Transverse colon (tissue), 4 donors: ENCODE data around the gene SMG5. TPM values are rescaled to one million over a fixed set of nuclear protein-coding genes. Genes with fewer than 3 reads are reported as not detected.
A peak's percentile ranks its signal among the peaks of the same experiment; 100 is the strongest.

Source experiments
- DNase-seq: peaks from one replicate; pipeline ENCODE4 v3.0.0-alpha.2; 2019
- H3K27ac ChIP-seq, 4 donors: fragments of 200-600 bp; sonication (generic); 2 replicates each; pipeline ENCODE4 v1.5.1; 2016 to 2018; ENCODE audit warnings: inconsistent platforms in 4 of 4
- H3K27me3 ChIP-seq: fragments of 200-600 bp; sonication (generic); 2 replicates; pipeline ENCODE4 v1.5.1; 2017; ENCODE audit warnings: inconsistent platforms
- H3K36me3 ChIP-seq, 4 donors: fragments of 200-600 bp; sonication (generic); 2 replicates each; pipeline ENCODE4 v1.5.1; 2017 to 2019; ENCODE audit warnings: inconsistent platforms in 4 of 4
- H3K4me1 ChIP-seq, 4 donors: fragments of 200-600 bp; sonication (generic); 2 replicates each; pipeline ENCODE4 v1.5.1; 2017 to 2020; ENCODE audit warnings: inconsistent platforms in 4 of 4
- H3K4me3 ChIP-seq, 4 donors: fragments of 200-600 bp; sonication (generic); 1 replicate in 1 of 4; 2 replicates in 3 of 4; pipeline versions ENCODE4 v1.5.1 to v1.6.1; 2017 to 2019; ENCODE audit warnings: inconsistent platforms in 4 of 4
- H3K9me3 ChIP-seq, 2 donors: fragments of 200-600 bp; sonication (generic); 2 replicates each; pipeline ENCODE4 v1.5.1; 2017 to 2019; ENCODE audit warnings: inconsistent platforms in 2 of 2
- EP300 ChIP-seq: sonication (generic); formaldehyde crosslinking; IDR thresholded peaks from one replicate; pipeline ENCODE4 v1.6.1; 2017; ENCODE audit warnings: antibody characterized with exemption, low read depth
- POLR2A ChIP-seq: fragments of 450-650 bp; IDR thresholded peaks from one replicate; pipeline ENCODE4 v1.6.1; 2016; ENCODE audit warnings: antibody characterized with exemption, mild to moderate bottlenecking, moderate library complexity
- POLR2AphosphoS5 ChIP-seq, 3 donors: sonication (generic); formaldehyde crosslinking; IDR thresholded peaks; one replicate each; pipeline ENCODE4 v1.6.1; 2016; ENCODE audit warnings: antibody characterized with exemption in 3 of 3
- WGBS, 2 donors: methylation state at CpG; one replicate each; pipeline ENCODE4 v1.1.5; 2018; ENCODE audit warnings: low coverage in 1 of 2; 5-methylcytosine and 5-hydroxymethylcytosine counted together
- in situ Hi-C, 4 donors: fragments of 200-750 bp; cut with MboI; loops; one replicate each; pipeline versions ENCODE4 v1.15.0 to v1.15.1; 2017; ENCODE audit warnings: low sequenced_read_pairs in 3 of 4, low pct_ligation_motif_present in 1 of 4, low pct_unique_long_range_greater_than_20kb in 1 of 4
- intact Hi-C: fragments of 100-400 bp; cut with DNase I; formaldehyde crosslinking; loops from one replicate; pipeline ENCODE4 v1.15.1; 2023; ENCODE audit warnings: low total_unique reads
- total RNA-seq, 4 donors: library from RNA; depleted of rRNA; stranded (reverse); fragments of >200 nt; gene quantifications; one replicate each; pipeline ENCODE4 v1.1.0, GENCODE V29; 2016
- TF ChIP-seq, protein P1 (sequence below), 5 experiments: fragments of 200-600 bp in 3 of 5; fragments of 450-650 bp in 2 of 5; sonication (generic) in 3 of 5; IDR thresholded peaks; 1 replicate in 2 of 5; 2 replicates in 3 of 5; pipeline ENCODE4 v1.5.1; 2016 to 2017; ENCODE audit warnings: antibody characterized with exemption in 5 of 5, inconsistent platforms in 3 of 5, mild to moderate bottlenecking in 2 of 5, moderate library complexity in 1 of 5

Gene SMG5
- total RNA-seq, 4 donors from 2014 or later, result 72.1 to 134 (median 102) TPM

DNA sequence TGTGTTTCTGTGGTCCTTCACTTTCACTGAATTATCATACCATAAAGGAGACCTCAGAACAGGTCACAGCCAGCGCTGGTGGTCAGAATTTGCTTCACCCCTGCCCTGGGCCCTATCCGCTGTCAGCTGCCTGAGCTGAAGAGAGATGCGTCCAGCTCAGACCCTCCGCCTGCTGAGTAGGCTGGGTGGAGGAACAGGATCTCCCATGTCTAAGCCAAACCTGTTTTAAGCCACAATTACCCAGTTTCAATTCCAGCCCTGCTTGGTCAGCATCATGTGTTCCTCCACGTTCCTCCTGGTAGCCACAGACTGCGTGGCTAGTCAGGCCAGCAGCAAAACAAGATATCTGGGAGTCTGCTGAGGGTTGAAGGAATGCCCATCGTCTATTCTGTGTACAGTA lies 54.1 kb downstream of the SMG5 start:
- no peaks in the 10 kb centered on the region for H3K9me3 ChIP-seq
- in situ Hi-C loops, result loop anchor here in 3 of 4 donors (5.0 to 10.0 kb wide), 3 partner anchors 81 to 136 kb away; no protein-coding TSS in a partner anchor
- peaks cover 0 to 10% (median 4%) of the 10 kb centered on the region in 4 donors for H3K4me1 ChIP-seq
- TF ChIP-seq POLR2A, result no peak
- TF ChIP-seq, protein P1, sequence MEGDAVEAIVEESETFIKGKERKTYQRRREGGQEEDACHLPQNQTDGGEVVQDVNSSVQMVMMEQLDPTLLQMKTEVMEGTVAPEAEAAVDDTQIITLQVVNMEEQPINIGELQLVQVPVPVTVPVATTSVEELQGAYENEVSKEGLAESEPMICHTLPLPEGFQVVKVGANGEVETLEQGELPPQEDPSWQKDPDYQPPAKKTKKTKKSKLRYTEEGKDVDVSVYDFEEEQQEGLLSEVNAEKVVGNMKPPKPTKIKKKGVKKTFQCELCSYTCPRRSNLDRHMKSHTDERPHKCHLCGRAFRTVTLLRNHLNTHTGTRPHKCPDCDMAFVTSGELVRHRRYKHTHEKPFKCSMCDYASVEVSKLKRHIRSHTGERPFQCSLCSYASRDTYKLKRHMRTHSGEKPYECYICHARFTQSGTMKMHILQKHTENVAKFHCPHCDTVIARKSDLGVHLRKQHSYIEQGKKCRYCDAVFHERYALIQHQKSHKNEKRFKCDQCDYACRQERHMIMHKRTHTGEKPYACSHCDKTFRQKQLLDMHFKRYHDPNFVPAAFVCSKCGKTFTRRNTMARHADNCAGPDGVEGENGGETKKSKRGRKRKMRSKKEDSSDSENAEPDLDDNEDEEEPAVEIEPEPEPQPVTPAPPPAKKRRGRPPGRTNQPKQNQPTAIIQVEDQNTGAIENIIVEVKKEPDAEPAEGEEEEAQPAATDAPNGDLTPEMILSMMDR (IDR thresholded peaks at IDR 0.05), result no peak
- no peak for TF ChIP-seq POLR2AphosphoS5 (IDR thresholded peaks at IDR 0.05)
- no peak for TF ChIP-seq EP300
- WGBS, 2 donors, result 85% methylated on average over 7 of the region's 7 CpGs; no CpG with 5 or more reads in 1 of the 2 donors
- H3K4me3 ChIP-seq, result no peak overlapping the region
- H3K27ac ChIP-seq, result no peak overlapping the region
- H3K27me3 ChIP-seq, result no peaks in the 10 kb centered on the region
- no peak for DNase-seq
- intact Hi-C loops, result no loop called here
- peaks cover 0 to 9% (median 0%) of the 10 kb centered on the region in 4 donors for H3K36me3 ChIP-seq

DNA sequence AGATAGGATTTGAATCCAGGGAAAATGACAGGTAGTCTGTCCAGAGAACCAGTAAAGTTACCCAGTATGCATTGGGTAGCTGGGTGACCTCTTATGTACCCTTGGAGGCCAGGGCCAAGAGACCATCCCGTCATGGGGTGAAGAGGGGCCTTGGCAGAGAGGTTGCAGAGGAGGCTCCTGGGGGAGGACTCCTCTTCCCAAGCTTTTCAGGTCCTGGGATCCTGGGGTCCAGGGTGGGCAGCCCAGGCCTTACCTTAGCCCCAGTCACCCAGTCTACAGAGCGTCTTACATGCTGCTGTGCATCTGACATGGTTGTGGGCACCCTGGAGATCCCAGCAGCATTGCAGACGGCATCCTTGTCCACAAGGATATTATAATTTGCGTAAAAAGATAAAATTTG lies 55.8 kb downstream of the SMG5 start:
- Histone ChIP-seq H3K4me1 (peaks cover 0 to 10% (median 4%) of the 10 kb centered on the region in 4 donors), H3K27me3 (no peaks in the 10 kb centered on the region), H3K9me3 (no peaks in the 10 kb centered on the region), H3K27ac (peak overlapping the region in 1 of 4 donors; percentile 15), H3K36me3 (peaks cover 0 to 22% (median 1%) of the 10 kb centered on the region in 4 donors), H3K4me3 (no peak overlapping the region)
- no peak for DNase-seq
- in situ Hi-C loops (loop anchor here in 3 of 4 donors (5.0 to 10.0 kb wide), 3 partner anchors 79 to 134 kb away; no protein-coding TSS in a partner anchor), intact Hi-C loops (no loop called here)
- 89% methylated on average over 4 of the region's 4 CpGs; no CpG with 5 or more reads in 1 of the 2 donors for WGBS, 2 donors
- TF ChIP-seq EP300 (no peak), POLR2AphosphoS5 (IDR thresholded peaks at IDR 0.05) (no peak), POLR2A (no peak)
- TF ChIP-seq, protein P1 (IDR thresholded peaks at IDR 0.05), result no peak

- DNase-seq, result no peak
- intact Hi-C loops (no loop called here), in situ Hi-C loops (loop anchor here in 3 of 4 donors (5.0 to 10.0 kb wide), 3 partner anchors 79 to 134 kb away; no protein-coding TSS in a partner anchor)
- WGBS, 2 donors, result 60 to 79% methylated on average over 1 to 2 of the region's 2 CpGs
- Histone ChIP-seq H3K4me3 (no peak overlapping the region), H3K27me3 (no peaks in the 10 kb centered on the region), H3K9me3 (no peaks in the 10 kb centered on the region), H3K27ac (peak overlapping the region in 3 of 4 donors; percentile 15 to 47 (median 30)), H3K4me1 (peaks cover 0 to 10% (median 4%) of the 10 kb centered on the region in 4 donors), H3K36me3 (peaks cover 0 to 25% (median 4%) of the 10 kb centered on the region in 4 donors)
- TF ChIP-seq POLR2A, result no peak
These were observed 56.5 kb downstream of the SMG5 start for GRCh38 chr1:156226116-156226538.

GRCh38 chr1:156225677-156226014 lies 57.0 kb downstream of the SMG5 start:
- 13% methylated on average over 2 of the region's 2 CpGs; no CpG with 5 or more reads in 1 of the 2 donors for whole genome bisulfite sequencing, 2 donors
- TF ChIP-seq, protein P1 (IDR thresholded peaks at IDR 0.05), result peak in 3 of 5 experiments; percentile 5 to 21 (median 7)
- TF ChIP-seq POLR2A (no peak), POLR2AphosphoS5 (IDR thresholded peaks at IDR 0.05) (no peak), EP300 (no peak)
- intact Hi-C loops, result loop anchor here (2.0 kb wide), 2 partner anchors 79 to 135 kb away; no protein-coding TSS in a partner anchor

More at GRCh38 chr1:156225677-156226014, 57.0 kb downstream of the SMG5 start:
- Histone ChIP-seq H3K27me3 (no peaks in the 10 kb centered on the region), H3K36me3 (peaks cover 0 to 30% (median 4%) of the 10 kb centered on the region in 4 donors), H3K4me1 (peaks cover 0 to 10% (median 4%) of the 10 kb centered on the region in 4 donors), H3K27ac (peak overlapping the region; percentile 15 to 47 (median 34)), H3K4me3 (no peak overlapping the region), H3K9me3 (no peaks in the 10 kb centered on the region)
- DNase-seq, result no peak
- in situ Hi-C loops, result loop anchor here in 3 of 4 donors (5.0 to 10.0 kb wide), 3 partner anchors 78 to 133 kb away; no protein-coding TSS in a partner anchor
